ENCODE data around the gene DUSP23.

DUSP23 gene

DNA sequence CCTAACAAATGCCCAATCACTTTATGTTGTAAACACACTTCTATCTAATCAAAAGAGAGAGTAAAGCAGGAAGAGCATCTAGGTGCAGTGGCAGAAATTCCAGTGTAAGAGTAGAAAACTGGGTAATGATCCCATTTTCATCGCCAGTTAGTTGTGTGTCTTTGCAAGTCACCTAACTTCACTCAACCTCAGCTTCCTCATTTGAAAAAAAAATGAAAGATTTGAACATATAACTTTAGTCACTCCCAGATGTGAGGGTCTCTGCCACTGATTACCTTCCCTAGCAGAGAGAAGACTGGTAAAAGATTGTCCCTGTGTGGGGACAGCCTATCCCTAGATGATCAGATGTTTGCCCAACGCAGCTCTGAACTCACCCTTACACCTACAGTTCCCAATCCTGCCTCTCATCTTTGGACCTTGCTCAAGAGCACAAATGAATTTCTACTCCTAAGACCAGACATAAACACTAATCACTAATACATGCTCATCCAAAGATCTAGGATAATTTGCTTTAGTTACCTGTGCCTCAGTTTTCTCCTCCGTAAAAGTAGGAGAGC, 25.2 kb upstream of the DUSP23 start:
- Histone ChIP-seq H3K4me3 (ENCODE audit: low read depth, low read length) (no peak overlapping the region), H3K9me3 (ENCODE audit: control insufficient read depth, insufficient read depth, low read depth, low read length) (no peaks in the 10 kb centered on the region), H3K36me3 (ENCODE audit: control insufficient read depth, insufficient read depth, low read length) (no peaks in the 10 kb centered on the region), H3K27ac (ENCODE audit: low read depth, low read length) (no peak overlapping the region), H3K4me1 (ENCODE audit: control insufficient read depth, insufficient read depth, low read length) (no peaks in the 10 kb centered on the region), H3K9ac (ENCODE audit: low read length) (no peak overlapping the region), H3K27me3 (ENCODE audit: control insufficient read depth, insufficient read depth, low read length) (no peaks in the 10 kb centered on the region)

- H3K9ac ChIP-seq (ENCODE audit: low read length), result no peak overlapping the region
- no peak overlapping the region for H3K4me3 ChIP-seq (ENCODE audit: low read depth, low read length)
- H3K9me3 ChIP-seq (ENCODE audit: control insufficient read depth, insufficient read depth, low read depth, low read length), result no peaks in the 10 kb centered on the region
- H3K27ac ChIP-seq (ENCODE audit: low read depth, low read length), result no peak overlapping the region
- no peaks in the 10 kb centered on the region for H3K36me3 ChIP-seq (ENCODE audit: control insufficient read depth, insufficient read depth, low read length)
- H3K27me3 ChIP-seq (ENCODE audit: control insufficient read depth, insufficient read depth, low read length), result no peaks in the 10 kb centered on the region
- H3K4me1 ChIP-seq (ENCODE audit: control insufficient read depth, insufficient read depth, low read length), result no peaks in the 10 kb centered on the region
Measured at GRCh38 chr1:159756397-159756796, 24.4 kb upstream of the DUSP23 start.

GRCh38 chr1:159763686-159764085, 17.1 kb upstream of the DUSP23 start:
- Histone ChIP-seq H3K27ac (ENCODE audit: low read depth, low read length) (no peak overlapping the region), H3K36me3 (ENCODE audit: control insufficient read depth, insufficient read depth, low read length) (no peaks in the 10 kb centered on the region), H3K9ac (ENCODE audit: low read length) (no peak overlapping the region)

DNA sequence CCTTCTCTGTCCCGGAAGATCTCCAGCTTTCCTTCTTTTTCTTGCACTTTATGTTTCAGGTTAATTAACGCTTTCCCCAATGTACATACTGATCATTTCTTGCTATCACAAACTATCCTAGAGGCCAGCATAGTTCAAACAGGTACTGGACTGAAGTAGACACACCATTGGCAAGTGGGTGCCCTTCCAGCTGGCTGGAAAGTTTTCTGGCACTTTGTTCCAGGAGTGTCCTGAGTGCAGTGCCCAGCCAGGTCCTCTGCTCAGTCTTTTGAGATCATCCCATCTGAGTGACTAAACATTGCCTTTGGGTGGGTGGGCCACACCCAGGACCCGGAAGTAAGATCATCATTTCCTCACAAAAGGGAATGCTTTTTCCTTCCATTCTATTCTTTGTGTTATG, 15.0 kb upstream of the DUSP23 start:
- H3K36me3 ChIP-seq (ENCODE audit: control insufficient read depth, insufficient read depth, low read length), result no peaks in the 10 kb centered on the region
- no peaks in the 10 kb centered on the region for H3K27me3 ChIP-seq (ENCODE audit: control insufficient read depth, insufficient read depth, low read length)
- H3K9me3 ChIP-seq (ENCODE audit: control insufficient read depth, insufficient read depth, low read depth, low read length), result no peaks in the 10 kb centered on the region
- H3K9ac ChIP-seq (ENCODE audit: low read length), result no peak overlapping the region
- no peak overlapping the region for H3K4me3 ChIP-seq (ENCODE audit: low read depth, low read length)
- no peaks in the 10 kb centered on the region for H3K4me1 ChIP-seq (ENCODE audit: control insufficient read depth, insufficient read depth, low read length)
- no peak overlapping the region for H3K27ac ChIP-seq (ENCODE audit: low read depth, low read length)

More at GRCh38 chr1:159763686-159764085, 17.1 kb upstream of the DUSP23 start:
- no peaks in the 10 kb centered on the region for H3K9me3 ChIP-seq (ENCODE audit: control insufficient read depth, insufficient read depth, low read depth, low read length)
- H3K4me3 ChIP-seq (ENCODE audit: low read depth, low read length), result no peak overlapping the region
- no peaks in the 10 kb centered on the region for H3K4me1 ChIP-seq (ENCODE audit: control insufficient read depth, insufficient read depth, low read length)
- no peaks in the 10 kb centered on the region for H3K27me3 ChIP-seq (ENCODE audit: control insufficient read depth, insufficient read depth, low read length)

GRCh38 chr1:159771127-159771895, 9.5 kb upstream of the DUSP23 start:
- Histone ChIP-seq H3K4me1 (ENCODE audit: control insufficient read depth, insufficient read depth, low read length) (no peaks in the 10 kb centered on the region), H3K4me3 (ENCODE audit: low read depth, low read length) (no peak overlapping the region), H3K9ac (ENCODE audit: low read length) (no peak overlapping the region), H3K27ac (ENCODE audit: low read depth, low read length) (no peak overlapping the region), H3K27me3 (ENCODE audit: control insufficient read depth, insufficient read depth, low read length) (no peaks in the 10 kb centered on the region), H3K36me3 (ENCODE audit: control insufficient read depth, insufficient read depth, low read length) (no peaks in the 10 kb centered on the region), H3K9me3 (ENCODE audit: control insufficient read depth, insufficient read depth, low read depth, low read length) (no peaks in the 10 kb centered on the region)

DNA sequence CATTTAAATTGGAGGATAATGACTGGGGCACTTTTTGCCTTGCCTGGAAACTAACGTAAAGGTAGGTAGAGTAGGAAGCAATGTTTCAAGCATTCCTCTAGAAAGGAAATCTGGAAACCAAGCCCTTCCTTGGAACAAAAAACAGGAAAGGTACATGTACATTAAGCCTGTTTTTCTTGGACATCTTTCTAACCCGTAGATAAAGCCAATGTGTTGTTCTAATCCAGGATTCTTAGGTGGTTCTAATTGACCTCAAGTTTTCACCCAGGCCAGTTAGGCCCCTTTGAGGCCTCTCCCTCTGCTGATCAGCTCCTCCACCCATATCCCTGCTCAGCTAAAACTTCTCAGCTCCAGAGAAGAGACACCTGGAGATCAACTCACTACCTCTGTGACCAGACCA, 6.3 kb upstream of the DUSP23 start:
- H3K9me3 ChIP-seq (ENCODE audit: control insufficient read depth, insufficient read depth, low read depth, low read length), result no peaks in the 10 kb centered on the region
- H3K27me3 ChIP-seq (ENCODE audit: control insufficient read depth, insufficient read depth, low read length), result no peaks in the 10 kb centered on the region
- no peak overlapping the region for H3K9ac ChIP-seq (ENCODE audit: low read length)
- H3K4me1 ChIP-seq (ENCODE audit: control insufficient read depth, insufficient read depth, low read length), result no peaks in the 10 kb centered on the region; the same call in 1 of the 2 replicates
- no peak overlapping the region for H3K27ac ChIP-seq (ENCODE audit: low read depth, low read length)
- H3K4me3 ChIP-seq (ENCODE audit: low read depth, low read length), result no peak overlapping the region
- H3K36me3 ChIP-seq (ENCODE audit: control insufficient read depth, insufficient read depth, low read length), result no peaks in the 10 kb centered on the region

DNA sequence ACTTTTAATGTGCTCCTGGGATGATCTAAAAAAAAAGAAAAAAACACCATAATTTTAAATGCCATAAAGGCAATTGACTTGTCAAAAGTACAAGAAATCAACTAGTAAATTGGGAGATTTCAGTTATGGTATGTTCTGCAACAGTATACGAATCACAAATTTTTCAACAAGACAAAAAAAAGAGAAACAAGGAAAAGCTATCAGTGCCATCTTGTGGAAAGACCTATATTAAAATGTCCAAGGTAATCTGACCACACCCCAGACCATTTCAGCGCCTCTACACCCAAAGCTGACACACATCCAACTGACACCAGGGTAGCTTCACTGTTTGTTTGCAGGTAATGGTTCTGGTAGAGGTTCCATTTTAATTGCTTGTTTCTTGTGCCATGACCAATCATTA, 5.0 kb upstream of the DUSP23 start:
- H3K27ac ChIP-seq (ENCODE audit: low read depth, low read length), result no peak overlapping the region
- no peaks in the 10 kb centered on the region for H3K9me3 ChIP-seq (ENCODE audit: control insufficient read depth, insufficient read depth, low read depth, low read length)
- H3K36me3 ChIP-seq (ENCODE audit: control insufficient read depth, insufficient read depth, low read length), result no peaks in the 10 kb centered on the region
- H3K4me3 ChIP-seq (ENCODE audit: low read depth, low read length), result no peak overlapping the region
- H3K9ac ChIP-seq (ENCODE audit: low read length), result no peak overlapping the region
- H3K4me1 ChIP-seq (ENCODE audit: control insufficient read depth, insufficient read depth, low read length), result no peaks in the 10 kb centered on the region; the same call in 1 of the 2 replicates
- no peaks in the 10 kb centered on the region for H3K27me3 ChIP-seq (ENCODE audit: control insufficient read depth, insufficient read depth, low read length)

GRCh38 chr1:159778266-159778665, 2.5 kb upstream of the DUSP23 start:
- Histone ChIP-seq H3K4me3 (ENCODE audit: low read depth, low read length) (no peak overlapping the region), H3K9ac (ENCODE audit: low read length) (no peak overlapping the region), H3K27ac (ENCODE audit: low read depth, low read length) (no peak overlapping the region), H3K27me3 (ENCODE audit: control insufficient read depth, insufficient read depth, low read length) (no peaks in the 10 kb centered on the region), H3K36me3 (ENCODE audit: control insufficient read depth, insufficient read depth, low read length) (no peaks in the 10 kb centered on the region), H3K9me3 (ENCODE audit: control insufficient read depth, insufficient read depth, low read depth, low read length) (no peaks in the 10 kb centered on the region), H3K4me1 (ENCODE audit: control insufficient read depth, insufficient read depth, low read length) (peaks cover under 1% of the 10 kb centered on the region; the same call in 1 of the 2 replicates)

DNA sequence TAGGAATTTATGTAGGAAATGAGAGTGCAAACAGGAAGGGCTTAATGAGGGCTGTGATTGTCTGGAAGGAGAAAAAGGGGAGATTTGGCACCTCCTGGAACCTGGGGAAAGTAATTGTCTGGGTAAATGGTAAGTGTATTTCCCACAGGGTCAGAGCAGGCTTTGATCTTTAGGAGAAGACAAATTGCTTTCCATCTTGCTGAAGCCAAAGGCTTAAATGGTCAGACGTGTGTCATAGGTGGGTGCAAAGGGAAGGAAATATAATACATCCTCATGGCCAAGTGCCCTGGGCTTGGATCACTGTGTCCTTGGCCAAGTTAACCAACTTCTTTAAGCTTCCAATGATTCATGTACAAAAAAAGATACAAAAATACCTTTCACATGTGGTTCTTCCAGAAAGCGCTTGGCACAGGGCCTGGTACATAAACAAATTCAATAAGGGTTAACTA, 1.3 kb upstream of the DUSP23 start:
- Histone ChIP-seq H3K27me3 (ENCODE audit: control insufficient read depth, insufficient read depth, low read length) (no peaks in the 10 kb centered on the region), H3K9me3 (ENCODE audit: control insufficient read depth, insufficient read depth, low read depth, low read length) (no peaks in the 10 kb centered on the region), H3K36me3 (ENCODE audit: control insufficient read depth, insufficient read depth, low read length) (no peaks in the 10 kb centered on the region), H3K27ac (ENCODE audit: low read depth, low read length) (no peak overlapping the region), H3K4me3 (ENCODE audit: low read depth, low read length) (no peak overlapping the region), H3K4me1 (ENCODE audit: control insufficient read depth, insufficient read depth, low read length) (peaks cover 12% of the 10 kb centered on the region), H3K9ac (ENCODE audit: low read length) (no peak overlapping the region)

DNA sequence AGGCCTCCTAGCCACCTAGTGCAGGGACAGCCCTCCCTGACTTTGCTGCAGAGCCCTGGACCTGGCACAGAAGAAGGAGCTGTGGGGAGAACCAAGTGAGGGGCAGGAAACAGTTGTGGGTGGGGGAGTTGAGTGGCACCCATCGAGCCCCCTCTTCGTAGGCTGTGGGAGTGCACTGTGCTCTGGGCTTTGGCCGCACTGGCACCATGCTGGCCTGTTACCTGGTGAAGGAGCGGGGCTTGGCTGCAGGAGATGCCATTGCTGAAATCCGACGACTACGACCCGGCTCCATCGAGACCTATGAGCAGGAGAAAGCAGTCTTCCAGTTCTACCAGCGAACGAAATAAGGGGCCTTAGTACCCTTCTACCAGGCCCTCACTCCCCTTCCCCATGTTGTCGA, 1.2 kb downstream of the DUSP23 start:
- Histone ChIP-seq H3K27ac (ENCODE audit: low read depth, low read length) (no peak overlapping the region), H3K9me3 (ENCODE audit: control insufficient read depth, insufficient read depth, low read depth, low read length) (0 out of 2 replicates have a peak, but pooled peaks cover 2% of the 10 kb centered on the region)

GRCh38 chr1:159783724-159784123, 3.0 kb downstream of the DUSP23 start:
- H3K27me3 ChIP-seq (ENCODE audit: control insufficient read depth, insufficient read depth, low read length), result no peaks in the 10 kb centered on the region
- H3K27ac ChIP-seq (ENCODE audit: low read depth, low read length), result no peak overlapping the region
- no peak overlapping the region for H3K9ac ChIP-seq (ENCODE audit: low read length)
- H3K9me3 ChIP-seq (ENCODE audit: control insufficient read depth, insufficient read depth, low read depth, low read length), result 0 out of 2 replicates have a peak, but pooled peaks cover 2% of the 10 kb centered on the region
- no peak overlapping the region for H3K4me3 ChIP-seq (ENCODE audit: low read depth, low read length)
- no peaks in the 10 kb centered on the region for H3K36me3 ChIP-seq (ENCODE audit: control insufficient read depth, insufficient read depth, low read length)
- peaks cover 12% of the 10 kb centered on the region for H3K4me1 ChIP-seq (ENCODE audit: control insufficient read depth, insufficient read depth, low read length)

More for the DNA sequence above, 1.2 kb downstream of the DUSP23 start:
- Histone ChIP-seq H3K9ac (ENCODE audit: low read length) (no peak overlapping the region), H3K4me3 (ENCODE audit: low read depth, low read length) (peak overlapping the region; percentile 86; the same call in 1 of the 2 replicates), H3K27me3 (ENCODE audit: control insufficient read depth, insufficient read depth, low read length) (no peaks in the 10 kb centered on the region), H3K36me3 (ENCODE audit: control insufficient read depth, insufficient read depth, low read length) (no peaks in the 10 kb centered on the region), H3K4me1 (ENCODE audit: control insufficient read depth, insufficient read depth, low read length) (peaks cover 12% of the 10 kb centered on the region)
